Activated effector memory CD4-positive, alpha-beta T cell treated with anti-CD3 and anti-CD28 coated beads, Interleukin-2, amount 50 U/mL, for 16 hours (primary cell): Measurements from ENCODE around the gene R3HDM1.
"Not testable (repeated sequence)": the region's sequence is repeated elsewhere in the genome, so short reads cannot be mapped to it uniquely, and the experiment has no call there.

ENCODE experiments used
- DNase-seq: peaks from one replicate; pipeline ENCODE4 v3.0.0-alpha.2; 2020

R3HDM1 gene

GRCh38 chr2:135581282-135581681, 50.0 kb downstream of the R3HDM1 start:
- DNase-seq = no peak

GRCh38 chr2:135582383-135582782, 51.1 kb downstream of the R3HDM1 start:
- no peak for DNase-seq

GRCh38 chr2:135585586-135585985, 54.3 kb downstream of the R3HDM1 start:
- no peak for DNase-seq

- no peak for DNase-seq
These were observed 54.9 kb downstream of the R3HDM1 start for GRCh38 chr2:135586148-135586547.

GRCh38 chr2:135587958-135588357, 56.7 kb downstream of the R3HDM1 start:
- DNase-seq = no peak

GRCh38 chr2:135590619-135591260, 59.5 kb downstream of the R3HDM1 start:
- DNase-seq = no peak

- no peak for DNase-seq
These were observed 69.6 kb downstream of the R3HDM1 start for GRCh38 chr2:135600915-135601314.

GRCh38 chr2:135603543-135603942, 72.3 kb downstream of the R3HDM1 start:
- no peak for DNase-seq

- DNase-seq = no peak
These were observed 76.3 kb downstream of the R3HDM1 start for GRCh38 chr2:135607561-135607960.

- no peak for DNase-seq
These were observed 81.0 kb downstream of the R3HDM1 start for GRCh38 chr2:135612319-135612718.

- DNase-seq = no peak
These were observed 84.1 kb downstream of the R3HDM1 start for GRCh38 chr2:135615404-135615803.

- no peak for DNase-seq
These were observed 86.3 kb downstream of the R3HDM1 start for GRCh38 chr2:135617501-135618015.

- DNase-seq = no peak
These were observed 88.9 kb downstream of the R3HDM1 start for GRCh38 chr2:135620198-135620597.

GRCh38 chr2:135629520-135629919, 98.2 kb downstream of the R3HDM1 start:
- DNase-seq = no peak

- DNase-seq = not testable (repeated sequence)
These were observed 98.8 kb downstream of the R3HDM1 start for GRCh38 chr2:135630034-135630433.

- no peak for DNase-seq
These were observed 99.2 kb downstream of the R3HDM1 start for GRCh38 chr2:135630488-135630887.

- DNase-seq = no peak
These were observed 102.3 kb downstream of the R3HDM1 start for GRCh38 chr2:135633582-135633981.

- no peak for DNase-seq
These were observed 104.0 kb downstream of the R3HDM1 start for GRCh38 chr2:135635212-135635835.

GRCh38 chr2:135636982-135637381, 105.7 kb downstream of the R3HDM1 start:
- DNase-seq = no peak

- no peak for DNase-seq
These were observed 106.3 kb downstream of the R3HDM1 start for GRCh38 chr2:135637456-135638087.

GRCh38 chr2:135638825-135639224, 107.5 kb downstream of the R3HDM1 start:
- no peak for DNase-seq

GRCh38 chr2:135641156-135642068, 110.1 kb downstream of the R3HDM1 start:
- no peak for DNase-seq
